Measurements from ENCODE around the gene GABRP. TPM values are rescaled to one million over a fixed set of nuclear protein-coding genes. Genes with fewer than 3 reads are reported as not detected.

The GABRP gene
- polyA plus RNA-seq, 1 donor (not counting 4 experiments of a cell fraction or from before 2014, with no cell fraction given) = 0.18 TPM

GRCh38 chr5:170757182-170757601, 26.3 kb upstream of the GABRP start:
- TF ChIP-seq EZH2 (IDR thresholded peaks at IDR 0.05; ENCODE audit: low read length) (no peak), CTCF (optimal IDR thresholded peaks at IDR 0.05 in 1 of 3, IDR thresholded peaks at IDR 0.05 in 1 of 3, conservative IDR thresholded peaks at IDR 0.05 in 1 of 3; ENCODE audit: extremely low read depth in 1 of 3, insufficient read depth in 2 of 3, low read length in 3 of 3) (no peak)
- dilution Hi-C loops (cut with MboI; ENCODE audit: extremely low pct_ligation_motif_present, low sequenced_read_pairs) = no loop called here
- Histone ChIP-seq H3K9me3 (ENCODE audit: control insufficient read depth, low read depth, low read length) (no peaks in the 10 kb centered on the region), H3K27ac (ENCODE audit: control insufficient read depth, insufficient read depth, low read length) (no peak overlapping the region), H4K20me1 (ENCODE audit: control insufficient read depth, extremely low read depth, insufficient read depth, low read length) (no peaks in the 10 kb centered on the region), H3K4me2 (ENCODE audit: control insufficient read depth, extremely low read depth, insufficient read depth, low read depth, low read length) (no peak overlapping the region), H3K4me3 (ENCODE audit: control insufficient read depth in 2 of 3, extremely low read depth in 1 of 3, insufficient read depth in 2 of 3, low read depth in 1 of 3, low read length in 3 of 3) (no peak overlapping the region), H2AFZ (ENCODE audit: control insufficient read depth, low read length) (no peak overlapping the region), H3K4me1 (ENCODE audit: control insufficient read depth, extremely low read depth, insufficient read depth, low read length) (peaks cover 3% of the 10 kb centered on the region), H3K79me2 (ENCODE audit: control insufficient read depth, insufficient read depth, low read length) (no peaks in the 10 kb centered on the region), H3K9ac (ENCODE audit: control insufficient read depth, extremely low read depth, insufficient read depth, low read length) (no peak overlapping the region), H3K27me3 (ENCODE audit: control insufficient read depth, extremely low read depth, insufficient read depth, low read length) (no peaks in the 10 kb centered on the region), H3K9me1 (ENCODE audit: control insufficient read depth, extremely low read depth, insufficient read depth, low read length) (no peaks in the 10 kb centered on the region), H3K36me3 (ENCODE audit: control insufficient read depth in 2 of 2, extremely low read depth in 1 of 2, insufficient read depth in 2 of 2, low read length in 2 of 2) (no peaks in the 10 kb centered on the region)
- DNase-seq (ENCODE audit: low read depth, low spot score) (no peak), FAIRE-seq (no peak)

GRCh38 chr5:170757669-170758068, 25.9 kb upstream of the GABRP start:
- H3K9me1 ChIP-seq (ENCODE audit: control insufficient read depth, extremely low read depth, insufficient read depth, low read length) = no peaks in the 10 kb centered on the region
- H3K9me3 ChIP-seq (ENCODE audit: control insufficient read depth, low read depth, low read length) = no peaks in the 10 kb centered on the region
- H3K4me1 ChIP-seq (ENCODE audit: control insufficient read depth, extremely low read depth, insufficient read depth, low read length) = peaks cover 3% of the 10 kb centered on the region
- no peaks in the 10 kb centered on the region for H3K79me2 ChIP-seq (ENCODE audit: control insufficient read depth, insufficient read depth, low read length)
- FAIRE-seq (no peak), DNase-seq (ENCODE audit: low read depth, low spot score) (no peak)
- H4K20me1 ChIP-seq (ENCODE audit: control insufficient read depth, extremely low read depth, insufficient read depth, low read length) = no peaks in the 10 kb centered on the region
- dilution Hi-C loops (cut with MboI; ENCODE audit: extremely low pct_ligation_motif_present, low sequenced_read_pairs) = no loop called here
- H3K4me3 ChIP-seq (ENCODE audit: control insufficient read depth in 2 of 3, extremely low read depth in 1 of 3, insufficient read depth in 2 of 3, low read depth in 1 of 3, low read length in 3 of 3) = no peak overlapping the region
- H3K4me2 ChIP-seq (ENCODE audit: control insufficient read depth, extremely low read depth, insufficient read depth, low read depth, low read length) = no peak overlapping the region
- TF ChIP-seq CTCF (optimal IDR thresholded peaks at IDR 0.05 in 1 of 3, IDR thresholded peaks at IDR 0.05 in 1 of 3, conservative IDR thresholded peaks at IDR 0.05 in 1 of 3; ENCODE audit: extremely low read depth in 1 of 3, insufficient read depth in 2 of 3, low read length in 3 of 3) (no peak), EZH2 (IDR thresholded peaks at IDR 0.05; ENCODE audit: low read length) (no peak)
- no peak overlapping the region for H3K9ac ChIP-seq (ENCODE audit: control insufficient read depth, extremely low read depth, insufficient read depth, low read length)
- H3K27me3 ChIP-seq (ENCODE audit: control insufficient read depth, extremely low read depth, insufficient read depth, low read length) = no peaks in the 10 kb centered on the region
- no peaks in the 10 kb centered on the region for H3K36me3 ChIP-seq (ENCODE audit: control insufficient read depth in 2 of 2, extremely low read depth in 1 of 2, insufficient read depth in 2 of 2, low read length in 2 of 2)
- H3K27ac ChIP-seq (ENCODE audit: control insufficient read depth, insufficient read depth, low read length) = no peak overlapping the region
- no peak overlapping the region for H2AFZ ChIP-seq (ENCODE audit: control insufficient read depth, low read length)
